NCI-H460 (cell line): ENCODE measurements around the gene TMEM167B. TPM values are rescaled to one million over a fixed set of nuclear protein-coding genes. Genes with fewer than 3 reads are reported as not detected.

Experiments used
- DNase-seq: peaks from one replicate; pipeline ENCODE4 v3.0.0-alpha.2; 2016; ENCODE audit warnings: low read depth; ENCODE audit errors: extremely low read depth
- total RNA-seq: library from RNA; depleted of rRNA; stranded (reverse); fragments of >200 nt; shearing (Covaris generic); gene quantifications from 2 replicates; pipeline ENCODE4 v1.2.3, GENCODE V29; 2014

The TMEM167B gene
- total RNA-seq, 1 experiment from 2014 or later: 23.1 TPM

GRCh38 chr1:109080441-109081082 is 10.0 kb upstream of the TMEM167B start:
- DNase-seq: no peak

- no peak for DNase-seq
Measured at GRCh38 chr1:109083501-109083900, 7.1 kb upstream of the TMEM167B start.

- DNase-seq: no peak
Measured at GRCh38 chr1:109083923-109084322, 6.6 kb upstream of the TMEM167B start.

- DNase-seq: no peak
Measured at GRCh38 chr1:109084563-109085517, 5.7 kb upstream of the TMEM167B start.

GRCh38 chr1:109089242-109090015 is 1.1 kb upstream of the TMEM167B start:
- DNase-seq: no peak

- DNase-seq: no peak
Measured at GRCh38 chr1:109091078-109091838, 694 bp downstream of the TMEM167B start.

- DNase-seq: no peak
Measured at GRCh38 chr1:109091839-109092193, 1.3 kb downstream of the TMEM167B start.

- DNase-seq: no peak
Measured at GRCh38 chr1:109094377-109094803, 3.8 kb downstream of the TMEM167B start.

GRCh38 chr1:109094871-109095270 is 4.3 kb downstream of the TMEM167B start:
- DNase-seq: no peak

GRCh38 chr1:109095631-109096030 is 5.1 kb downstream of the TMEM167B start:
- no peak for DNase-seq

- no peak for DNase-seq
Measured at GRCh38 chr1:109096120-109096519, 5.6 kb downstream of the TMEM167B start.

- peak; percentile 94 for DNase-seq
Measured at GRCh38 chr1:109099938-109100773, 9.6 kb downstream of the TMEM167B start.

- DNase-seq: no peak
Measured at GRCh38 chr1:109104364-109105151, 14.0 kb downstream of the TMEM167B start.

GRCh38 chr1:109105881-109106280 is 15.3 kb downstream of the TMEM167B start:
- DNase-seq: no peak

GRCh38 chr1:109107785-109108184 is 17.2 kb downstream of the TMEM167B start:
- DNase-seq: no peak

- DNase-seq: no peak
Measured at GRCh38 chr1:109109906-109110305, 19.3 kb downstream of the TMEM167B start.

- DNase-seq: no peak
Measured at GRCh38 chr1:109111386-109112055, 21.0 kb downstream of the TMEM167B start.

GRCh38 chr1:109112056-109112651 is 21.6 kb downstream of the TMEM167B start:
- DNase-seq: no peak
